Esophagus squamous epithelium (tissue), 5 donors: ENCODE data around the gene RSF1. TPM values are rescaled to one million over a fixed set of nuclear protein-coding genes. Genes with fewer than 3 reads are reported as not detected.

Source experiments
- DNase-seq: peaks from one replicate; lab custom pipeline; 2025; lab: John Stamatoyannopoulos, UW
- H3K27ac ChIP-seq, 4 donors: fragments of 200-600 bp; sonication (generic); one replicate each; pipeline ENCODE4 v1.5.1; 2016 to 2019; ENCODE audit warnings: mild to moderate bottlenecking in 1 of 4
- H3K27me3 ChIP-seq, 4 donors: fragments of 200-600 bp; sonication (generic); 1 replicate in 3 of 4; 2 replicates in 1 of 4; pipeline versions ENCODE4 v1.5.1 to v1.6.0; 2017 to 2021; ENCODE audit warnings: antibody characterized with exemption in 1 of 4
- H3K36me3 ChIP-seq, 3 donors: fragments of 200-600 bp; sonication (generic); one replicate each; pipeline ENCODE4 v1.5.1; 2016 to 2019
- H3K4me1 ChIP-seq, 3 donors: fragments of 200-600 bp; sonication (generic); one replicate each; pipeline ENCODE4 v1.5.1; 2017 to 2019
- H3K4me3 ChIP-seq, 4 donors: fragments of 200-600 bp; sonication (generic); 1 replicate in 3 of 4; 2 replicates in 1 of 4; pipeline ENCODE4 v1.5.1; 2016 to 2019; ENCODE audit warnings: mild to moderate bottlenecking in 2 of 4, moderate library complexity in 1 of 4
- H3K9me3 ChIP-seq, 3 donors: fragments of 200-600 bp; sonication (generic); one replicate each; pipeline ENCODE4 v1.5.1; 2016 to 2019
- CTCF ChIP-seq, 6 experiments: fragments of 450-650 bp in 4 of 6; fragments of 200-600 bp in 2 of 6; sonication (generic) in 2 of 6; IDR thresholded peaks; one replicate each; pipeline ENCODE4 v1.5.1; 2016 to 2019; ENCODE audit warnings: antibody characterized with exemption in 6 of 6, mild to moderate bottlenecking in 4 of 6, moderate library complexity in 4 of 6
- POLR2A ChIP-seq, 4 donors: fragments of 450-650 bp; IDR thresholded peaks; one replicate each; pipeline ENCODE4 v1.6.1; 2017; ENCODE audit warnings: antibody characterized with exemption in 4 of 4, mild to moderate bottlenecking in 4 of 4, moderate library complexity in 3 of 4
- WGBS, 2 donors: methylation state at CpG; one replicate each; pipeline ENCODE4 v1.1.5; 2018; 5-methylcytosine and 5-hydroxymethylcytosine counted together
- intact Hi-C: fragments of 100-400 bp; cut with DNase I; formaldehyde crosslinking; loops from one replicate; pipeline ENCODE4 v1.15.0; 2022
- total RNA-seq, 4 donors: library from RNA; depleted of rRNA; stranded (reverse); fragments of >200 nt; gene quantifications; one replicate each; pipeline ENCODE4 v1.1.0, GENCODE V29; 2016
- donor health status: DM: yes; HTN: yes; CAD: no.

The RSF1 gene
- total RNA-seq, 4 donors from 2014 or later: 14.7 to 37.8 (median 29.1) TPM

- no peaks in the 10 kb centered on the region for H3K27me3 ChIP-seq
- no peak overlapping the region for H3K27ac ChIP-seq
- H3K9me3 ChIP-seq: no peaks in the 10 kb centered on the region
- no peak for TF ChIP-seq CTCF (IDR thresholded peaks at IDR 0.05)
- no peak for TF ChIP-seq POLR2A (IDR thresholded peaks at IDR 0.05)
- no peak overlapping the region for H3K4me3 ChIP-seq
- no peaks in the 10 kb centered on the region for H3K4me1 ChIP-seq
- peaks cover 0 to 88% (median 11%) of the 10 kb centered on the region in 3 donors for H3K36me3 ChIP-seq
- intact Hi-C loops: no loop called here
- DNase-seq: no peak
- 89 to 95% methylated on average over 2 of the region's 2 CpGs for WGBS, 2 donors
Observed at GRCh38 chr11:77698896-77699295, 121.6 kb downstream of the RSF1 start.

GRCh38 chr11:77697865-77698264 lies 122.7 kb downstream of the RSF1 start:
- intact Hi-C loops: no loop called here
- H3K4me1 ChIP-seq: no peaks in the 10 kb centered on the region

GRCh38 chr11:77695417-77695816 lies 125.1 kb downstream of the RSF1 start:
- no peak for TF ChIP-seq POLR2A (IDR thresholded peaks at IDR 0.05)
- TF ChIP-seq CTCF (IDR thresholded peaks at IDR 0.05): no peak
- WGBS, 2 donors: 100% methylated on average over 1 of the region's 1 CpG
- intact Hi-C loops: no loop called here
- DNase-seq: no peak
- no peaks in the 10 kb centered on the region for H3K27me3 ChIP-seq
- no peaks in the 10 kb centered on the region for H3K4me1 ChIP-seq
- H3K9me3 ChIP-seq: no peaks in the 10 kb centered on the region
- H3K36me3 ChIP-seq: peaks cover 0 to 86% (median 11%) of the 10 kb centered on the region in 3 donors
- peak overlapping the region in 1 of 4 donors; percentile 12 for H3K27ac ChIP-seq
- no peak overlapping the region for H3K4me3 ChIP-seq

More at GRCh38 chr11:77697865-77698264, 122.7 kb downstream of the RSF1 start:
- Histone ChIP-seq H3K36me3 (peaks cover 0 to 89% (median 11%) of the 10 kb centered on the region in 3 donors), H3K27me3 (no peaks in the 10 kb centered on the region), H3K9me3 (no peaks in the 10 kb centered on the region), H3K4me3 (no peak overlapping the region), H3K27ac (no peak overlapping the region)
- no peak for TF ChIP-seq CTCF (IDR thresholded peaks at IDR 0.05)
- TF ChIP-seq POLR2A (IDR thresholded peaks at IDR 0.05): no peak
- DNase-seq: no peak

- H3K4me3 ChIP-seq: no peak overlapping the region
- H3K9me3 ChIP-seq: no peaks in the 10 kb centered on the region
- no peaks in the 10 kb centered on the region for H3K4me1 ChIP-seq
- no peaks in the 10 kb centered on the region for H3K27me3 ChIP-seq
- H3K27ac ChIP-seq: no peak overlapping the region
- whole genome bisulfite sequencing, 2 donors: 93 to 97% methylated on average over 3 of the region's 3 CpGs
- no peak for TF ChIP-seq CTCF (IDR thresholded peaks at IDR 0.05)
- no peak for TF ChIP-seq POLR2A (IDR thresholded peaks at IDR 0.05)
- intact Hi-C loops: no loop called here
- DNase-seq: no peak
- H3K36me3 ChIP-seq: peaks cover 0 to 91% (median 0%) of the 10 kb centered on the region in 3 donors
Observed at GRCh38 chr11:77690649-77691048, 129.9 kb downstream of the RSF1 start.

GRCh38 chr11:77687088-77687487 lies 133.4 kb downstream of the RSF1 start:
- Histone ChIP-seq H3K9me3 (no peaks in the 10 kb centered on the region), H3K27me3 (no peaks in the 10 kb centered on the region), H3K36me3 (peaks cover 0 to 96% (median 15%) of the 10 kb centered on the region in 3 donors), H3K4me1 (no peaks in the 10 kb centered on the region), H3K27ac (no peak overlapping the region), H3K4me3 (no peak overlapping the region)
- TF ChIP-seq CTCF (IDR thresholded peaks at IDR 0.05) (no peak), POLR2A (IDR thresholded peaks at IDR 0.05) (no peak)
- intact Hi-C loops: no loop called here
- DNase-seq: no peak
